Measurements from ENCODE around the gene CD81.
"Not testable (repeated sequence)": the region's sequence is repeated elsewhere in the genome, so short reads cannot be mapped to it uniquely, and the experiment has no call there.

CD81 gene, protein sequence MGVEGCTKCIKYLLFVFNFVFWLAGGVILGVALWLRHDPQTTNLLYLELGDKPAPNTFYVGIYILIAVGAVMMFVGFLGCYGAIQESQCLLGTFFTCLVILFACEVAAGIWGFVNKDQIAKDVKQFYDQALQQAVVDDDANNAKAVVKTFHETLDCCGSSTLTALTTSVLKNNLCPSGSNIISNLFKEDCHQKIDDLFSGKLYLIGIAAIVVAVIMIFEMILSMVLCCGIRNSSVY

GRCh38 chr11:2376751-2377451 lies at the start of gene CD81:
Gene CD81 (plus strand): TSS chr11:2377310. CDS start chr11:2377550, 240 bp downstream.
- no peak for DNase-seq

GRCh38 chr11:2328021-2328420 lies 49.1 kb upstream of the CD81 start:
- no peak for DNase-seq

- no peak for DNase-seq
These were observed 48.3 kb upstream of the CD81 start for GRCh38 chr11:2328656-2329354.

- DNase-seq, result no peak
These were observed 47.6 kb upstream of the CD81 start for GRCh38 chr11:2329551-2329950.

DNA sequence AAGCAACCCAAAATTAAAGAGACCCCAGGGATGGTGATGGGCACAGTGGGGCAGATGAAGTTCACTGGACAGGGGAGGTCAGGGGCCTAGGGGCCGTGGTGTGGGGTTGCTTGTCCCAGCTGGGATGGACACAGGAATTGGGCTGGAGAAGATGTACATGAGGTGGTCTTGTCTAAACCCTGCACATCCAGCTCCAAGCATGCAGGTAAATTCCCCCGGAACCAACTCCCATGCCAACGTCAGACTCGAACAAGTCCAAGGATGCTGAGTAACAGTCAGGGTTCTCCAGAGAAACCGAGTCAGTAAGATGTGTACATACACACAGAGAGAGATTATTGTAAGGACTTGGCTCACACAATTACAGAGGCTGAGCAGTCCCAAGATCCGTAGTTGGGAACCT lies 46.4 kb upstream of the CD81 start:
- DNase-seq, result no peak

GRCh38 chr11:2331404-2331803 lies 45.7 kb upstream of the CD81 start:
- no peak for DNase-seq

GRCh38 chr11:2332569-2332968 lies 44.5 kb upstream of the CD81 start:
- DNase-seq, result not testable (repeated sequence)

DNA sequence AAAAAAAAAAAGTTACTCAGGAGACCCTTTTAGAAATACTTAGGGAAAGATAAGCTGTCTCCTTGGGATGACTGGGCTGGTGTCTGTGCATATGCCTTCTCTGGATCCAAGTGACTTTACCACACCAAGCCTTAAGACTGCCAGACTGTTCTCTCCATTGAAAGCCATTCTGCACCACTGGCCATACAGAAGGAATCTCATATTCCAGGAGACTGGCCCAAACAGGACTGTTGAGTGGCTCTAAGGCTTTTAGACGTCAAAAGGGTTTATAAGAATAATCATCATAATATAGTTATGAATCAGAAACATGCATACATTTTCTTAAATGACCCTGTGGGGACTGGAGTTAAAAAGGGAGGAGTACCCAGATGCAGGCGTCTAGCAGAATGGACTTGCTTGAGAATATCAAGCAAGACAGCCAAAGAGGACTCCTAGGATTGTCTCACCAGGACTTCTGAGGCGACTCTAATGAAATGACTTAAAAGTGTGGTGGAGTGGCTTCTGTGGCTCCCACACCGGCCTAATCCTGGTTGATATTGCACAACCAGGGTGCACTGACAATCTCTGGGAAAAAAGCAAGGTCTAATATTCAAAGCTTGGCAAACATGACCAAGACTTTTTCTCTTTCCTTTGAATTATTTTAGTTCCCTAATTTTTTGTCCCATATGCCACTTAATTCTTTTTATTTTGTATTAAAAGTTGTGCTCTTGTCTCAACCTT lies 43.5 kb upstream of the CD81 start:
- DNase-seq, result not testable (repeated sequence)

GRCh38 chr11:2335286-2335685 lies 41.8 kb upstream of the CD81 start:
- not testable (repeated sequence) for DNase-seq

- DNase-seq, result not testable (repeated sequence)
These were observed 38.4 kb upstream of the CD81 start for GRCh38 chr11:2338760-2339159.

DNA sequence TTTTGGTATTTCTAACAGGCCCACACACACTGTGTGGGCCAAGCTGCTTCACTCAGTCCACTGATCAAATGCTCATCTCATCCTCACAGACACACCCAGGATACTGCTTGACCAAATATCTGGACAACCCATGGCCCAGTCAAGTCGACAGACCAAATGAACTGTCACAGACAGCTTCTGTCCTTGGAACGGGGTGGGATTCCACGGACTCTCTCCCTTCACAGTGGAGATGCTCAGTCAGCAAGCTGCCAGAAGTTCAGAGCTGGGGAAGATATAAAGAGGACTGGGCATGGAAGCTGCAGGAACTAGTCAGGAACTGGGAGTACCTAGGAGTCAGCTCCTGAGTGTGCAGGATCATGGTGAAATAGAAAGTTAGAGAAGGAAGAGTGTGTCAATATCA lies 34.6 kb upstream of the CD81 start:
- no peak for DNase-seq

- DNase-seq, result no peak
These were observed 34.1 kb upstream of the CD81 start for GRCh38 chr11:2342981-2343380.

DNA sequence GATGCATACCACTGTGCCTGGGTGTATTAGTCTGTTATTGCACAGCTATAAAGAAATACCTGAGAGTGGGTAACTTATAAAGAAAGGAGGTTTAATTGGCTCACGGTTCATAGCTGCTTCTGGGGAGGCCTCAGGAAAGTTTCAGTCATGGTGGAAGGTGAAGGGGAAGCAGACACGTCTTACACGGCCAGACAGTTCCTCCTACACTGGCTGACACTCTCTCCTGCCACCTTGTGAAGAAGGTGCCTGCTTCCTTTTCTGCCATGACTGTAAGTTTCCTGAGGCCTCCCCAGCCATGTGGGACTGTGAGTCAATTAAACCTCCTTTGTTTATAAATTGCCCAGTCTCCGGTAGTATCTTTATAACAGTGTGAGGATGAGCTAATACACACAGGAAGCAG lies 33.6 kb upstream of the CD81 start:
- DNase-seq, result no peak

GRCh38 chr11:2345050-2345449 lies 32.1 kb upstream of the CD81 start:
- no peak for DNase-seq

GRCh38 chr11:2346014-2346413 lies 31.1 kb upstream of the CD81 start:
- no peak for DNase-seq

DNA sequence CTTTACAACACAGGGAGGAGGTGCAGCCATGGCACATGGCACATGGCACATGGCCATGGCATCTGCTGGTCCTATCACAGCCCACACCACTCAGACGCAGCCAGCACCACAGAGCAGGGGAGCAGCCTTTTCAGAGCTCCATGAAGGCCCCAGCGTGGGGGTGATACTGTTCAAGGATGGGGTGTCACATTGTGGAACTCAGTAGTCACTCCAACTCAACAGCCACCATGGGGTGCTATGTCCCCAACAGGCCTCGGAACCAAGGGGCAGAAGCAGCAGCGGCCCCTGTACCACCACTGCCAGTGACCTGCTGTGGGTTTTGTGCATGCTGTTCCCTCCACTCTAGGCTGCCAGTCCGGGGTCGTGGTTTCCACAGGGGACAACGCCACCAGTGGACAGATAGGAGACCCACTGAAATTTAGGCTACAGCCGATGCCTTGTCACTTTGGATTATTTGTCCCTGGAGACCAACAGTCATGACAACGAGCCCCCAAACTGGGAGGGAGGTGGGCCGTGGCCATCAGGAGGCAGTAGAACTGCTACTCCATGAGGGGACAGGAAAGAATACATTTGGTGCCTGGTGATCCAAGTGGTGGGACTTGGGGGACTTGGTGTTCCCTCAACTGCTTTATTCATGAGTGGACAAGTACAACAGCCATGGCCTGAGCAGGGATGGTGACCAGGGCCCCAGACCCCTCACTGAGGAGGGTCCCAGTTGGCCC lies 30.4 kb upstream of the CD81 start:
- no peak for DNase-seq

GRCh38 chr11:2347308-2347830 lies 29.7 kb upstream of the CD81 start:
- no peak for DNase-seq

- no peak for DNase-seq
These were observed 28.1 kb upstream of the CD81 start for GRCh38 chr11:2348986-2349385.

DNA sequence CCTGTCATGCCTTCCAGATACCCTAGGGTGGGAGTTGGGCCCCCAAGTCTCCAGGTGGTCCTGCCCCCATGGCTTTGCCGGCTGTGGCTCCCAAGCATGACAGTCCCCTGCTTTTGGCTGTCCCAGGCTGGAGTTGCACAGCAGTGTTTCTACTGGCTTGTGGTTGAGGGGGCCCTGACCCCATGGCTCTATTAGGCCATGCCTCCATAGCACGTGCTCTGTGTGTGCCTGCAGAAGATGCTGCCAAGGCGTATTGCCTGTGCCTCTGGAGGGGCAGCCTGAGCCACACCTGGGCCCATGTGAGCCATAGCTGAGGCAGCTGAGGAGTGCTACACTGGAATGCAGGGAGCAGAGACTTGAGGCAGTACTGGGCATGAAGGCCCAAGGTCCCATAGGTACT lies 25.4 kb upstream of the CD81 start:
- DNase-seq, result no peak

DNA sequence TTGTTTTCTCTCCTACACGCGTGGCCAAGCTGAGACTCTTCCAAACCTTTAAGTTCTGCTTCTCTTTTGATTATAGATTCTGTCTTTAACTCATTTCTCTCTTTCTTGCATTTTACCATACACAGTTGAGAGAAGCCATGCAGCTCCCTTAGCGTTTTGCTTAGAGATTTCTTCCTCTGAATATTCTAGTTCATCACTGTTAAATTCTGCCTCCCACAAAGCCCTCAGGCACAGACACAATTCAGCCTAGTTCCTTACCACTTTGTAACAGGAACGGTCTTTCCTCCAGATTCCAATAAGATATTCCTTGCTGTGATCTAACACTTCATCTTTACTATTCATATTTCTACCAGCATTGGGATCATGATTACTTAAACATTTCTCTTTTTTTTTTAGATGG lies 24.7 kb upstream of the CD81 start:
- no peak for DNase-seq

- no peak for DNase-seq
These were observed 22.0 kb upstream of the CD81 start for GRCh38 chr11:2355000-2355644.

- no peak for DNase-seq
These were observed 19.9 kb upstream of the CD81 start for GRCh38 chr11:2357246-2357645.
